T-helper 1 cell (primary cell): ENCODE measurements around the gene AKR7A2.

Source experiments
- DNase-seq, 5 donors: peaks; one replicate each; pipeline ENCODE4 v3.0.0-alpha.2; 2012 to 2020

AKR7A2 gene

GRCh38 chr1:19342894-19343616 lies 31.1 kb upstream of the AKR7A2 start:
- DNase-seq = no peak

- DNase-seq = no peak
These were observed 30.3 kb upstream of the AKR7A2 start for GRCh38 chr1:19342062-19342750.

GRCh38 chr1:19341201-19342061 lies 29.5 kb upstream of the AKR7A2 start:
- peak; percentile 52 to 64 (median 57) for DNase-seq

- no peak for DNase-seq
These were observed 28.5 kb upstream of the AKR7A2 start for GRCh38 chr1:19340387-19340937.

- DNase-seq = no peak
These were observed 27.4 kb upstream of the AKR7A2 start for GRCh38 chr1:19339214-19339861.

- no peak for DNase-seq
These were observed 26.4 kb upstream of the AKR7A2 start for GRCh38 chr1:19338323-19338762.

- DNase-seq = no peak
These were observed 25.3 kb upstream of the AKR7A2 start for GRCh38 chr1:19337289-19337688.

- DNase-seq = no peak
These were observed 24.6 kb upstream of the AKR7A2 start for GRCh38 chr1:19336543-19336942.

GRCh38 chr1:19333587-19334354 lies 21.8 kb upstream of the AKR7A2 start:
- DNase-seq = no peak

- no peak for DNase-seq
These were observed 20.9 kb upstream of the AKR7A2 start for GRCh38 chr1:19332832-19333231.

GRCh38 chr1:19331262-19331878 lies 19.4 kb upstream of the AKR7A2 start:
- no peak for DNase-seq

- DNase-seq = no peak
These were observed 18.6 kb upstream of the AKR7A2 start for GRCh38 chr1:19330449-19331135.

GRCh38 chr1:19329611-19330010 lies 17.7 kb upstream of the AKR7A2 start:
- no peak for DNase-seq

- DNase-seq = no peak
These were observed 17.2 kb upstream of the AKR7A2 start for GRCh38 chr1:19329188-19329587.

- no peak for DNase-seq
These were observed 16.5 kb upstream of the AKR7A2 start for GRCh38 chr1:19328486-19328885.

- no peak for DNase-seq
These were observed 15.8 kb upstream of the AKR7A2 start for GRCh38 chr1:19327736-19328135.

GRCh38 chr1:19327301-19327700 lies 15.4 kb upstream of the AKR7A2 start:
- no peak for DNase-seq

- no peak for DNase-seq
These were observed 14.8 kb upstream of the AKR7A2 start for GRCh38 chr1:19326748-19327065.

GRCh38 chr1:19325958-19326747 lies 14.2 kb upstream of the AKR7A2 start:
- DNase-seq = no peak

- no peak for DNase-seq
These were observed 13.5 kb upstream of the AKR7A2 start for GRCh38 chr1:19325368-19325957.
